GM04503 (cell line): Measurements from ENCODE around the gene TNRC6C.
"Not testable (repeated sequence)": the region's sequence is repeated elsewhere in the genome, so short reads cannot be mapped to it uniquely, and the experiment has no call there.

Experiments
- DNase-seq: peaks from one replicate; pipeline ENCODE4 v3.0.0-alpha.2; 2012; ENCODE audit warnings: low read depth

TNRC6C gene

GRCh38 chr17:77963441-77963840 lies 4.9 kb downstream of the TNRC6C start:
- peak; percentile 84 for DNase-seq

GRCh38 chr17:77965352-77965751 lies 6.8 kb downstream of the TNRC6C start:
- DNase-seq: no peak

GRCh38 chr17:77966476-77966875 lies 8.0 kb downstream of the TNRC6C start:
- DNase-seq: no peak

- DNase-seq: no peak
Observed at GRCh38 chr17:77968788-77969187, 10.3 kb downstream of the TNRC6C start.

- DNase-seq: not testable (repeated sequence)
Observed at GRCh38 chr17:77972271-77972670, 13.8 kb downstream of the TNRC6C start.

GRCh38 chr17:77973953-77974352 lies 15.4 kb downstream of the TNRC6C start:
- DNase-seq: no peak

GRCh38 chr17:77974396-77974795 lies 15.9 kb downstream of the TNRC6C start:
- no peak for DNase-seq

GRCh38 chr17:77982430-77982829 lies 23.9 kb downstream of the TNRC6C start:
- not testable (repeated sequence) for DNase-seq

- DNase-seq: no peak
Observed at GRCh38 chr17:77990301-77990700, 31.8 kb downstream of the TNRC6C start.

GRCh38 chr17:77993735-77994134 lies 35.2 kb downstream of the TNRC6C start:
- not testable (repeated sequence) for DNase-seq

GRCh38 chr17:77995146-77995852 lies 36.8 kb downstream of the TNRC6C start:
- no peak for DNase-seq

- no peak for DNase-seq
Observed at GRCh38 chr17:77996256-77996655, 37.8 kb downstream of the TNRC6C start.

GRCh38 chr17:77999413-78000173 lies 41.1 kb downstream of the TNRC6C start:
- DNase-seq: no peak

- no peak for DNase-seq
Observed at GRCh38 chr17:78000341-78000740, 41.8 kb downstream of the TNRC6C start.

GRCh38 chr17:78001182-78001581 lies 42.7 kb downstream of the TNRC6C start:
- no peak for DNase-seq

- no peak for DNase-seq
Observed at GRCh38 chr17:78001612-78002011, 43.1 kb downstream of the TNRC6C start.

GRCh38 chr17:78002166-78002565 lies 43.7 kb downstream of the TNRC6C start:
- DNase-seq: no peak

- no peak for DNase-seq
Observed at GRCh38 chr17:78005452-78006171, 47.1 kb downstream of the TNRC6C start.

GRCh38 chr17:78006338-78006737 lies 47.8 kb downstream of the TNRC6C start:
- no peak for DNase-seq

GRCh38 chr17:78007647-78008046 lies 49.1 kb downstream of the TNRC6C start:
- DNase-seq: no peak

GRCh38 chr17:78010759-78011158 lies 52.3 kb downstream of the TNRC6C start:
- no peak for DNase-seq

- DNase-seq: no peak
Observed at GRCh38 chr17:78012428-78012827, 53.9 kb downstream of the TNRC6C start.
